ENCODE data around the gene RAB9B. TPM values are rescaled to one million over a fixed set of nuclear protein-coding genes. Genes with fewer than 3 reads are reported as not detected.

RAB9B gene
- total and polyA plus RNA-seq, 2 donors from 2014 or later: 0.26 to 1.1 TPM

DNA sequence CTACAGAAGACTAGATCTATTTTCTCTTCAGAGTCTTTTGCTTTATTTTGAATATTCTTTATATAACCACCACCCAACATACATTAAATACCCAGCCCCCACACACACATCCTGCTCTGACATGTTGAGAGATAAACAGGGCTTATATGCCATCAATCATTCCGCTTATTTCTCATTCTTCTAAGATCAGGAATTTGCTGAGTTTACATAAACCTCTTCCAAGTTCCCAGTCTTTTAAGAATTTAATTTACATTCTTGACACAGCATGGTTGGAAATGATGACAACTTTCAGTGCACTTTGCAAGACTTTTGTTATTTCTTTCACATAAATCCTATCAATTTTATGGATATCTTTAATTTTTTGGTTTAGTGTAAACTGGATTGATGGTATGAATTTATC lies 17.5 kb upstream of the RAB9B start:
- no peak overlapping the region for H3K9ac ChIP-seq (ENCODE audit: low read length in 3 of 3)
- TF ChIP-seq, protein P1, sequence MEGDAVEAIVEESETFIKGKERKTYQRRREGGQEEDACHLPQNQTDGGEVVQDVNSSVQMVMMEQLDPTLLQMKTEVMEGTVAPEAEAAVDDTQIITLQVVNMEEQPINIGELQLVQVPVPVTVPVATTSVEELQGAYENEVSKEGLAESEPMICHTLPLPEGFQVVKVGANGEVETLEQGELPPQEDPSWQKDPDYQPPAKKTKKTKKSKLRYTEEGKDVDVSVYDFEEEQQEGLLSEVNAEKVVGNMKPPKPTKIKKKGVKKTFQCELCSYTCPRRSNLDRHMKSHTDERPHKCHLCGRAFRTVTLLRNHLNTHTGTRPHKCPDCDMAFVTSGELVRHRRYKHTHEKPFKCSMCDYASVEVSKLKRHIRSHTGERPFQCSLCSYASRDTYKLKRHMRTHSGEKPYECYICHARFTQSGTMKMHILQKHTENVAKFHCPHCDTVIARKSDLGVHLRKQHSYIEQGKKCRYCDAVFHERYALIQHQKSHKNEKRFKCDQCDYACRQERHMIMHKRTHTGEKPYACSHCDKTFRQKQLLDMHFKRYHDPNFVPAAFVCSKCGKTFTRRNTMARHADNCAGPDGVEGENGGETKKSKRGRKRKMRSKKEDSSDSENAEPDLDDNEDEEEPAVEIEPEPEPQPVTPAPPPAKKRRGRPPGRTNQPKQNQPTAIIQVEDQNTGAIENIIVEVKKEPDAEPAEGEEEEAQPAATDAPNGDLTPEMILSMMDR (IDR thresholded peaks at IDR 0.05; ENCODE audit: borderline replicate concordance, extremely low read depth, insufficient read depth): no peak
- H3K27ac ChIP-seq (ENCODE audit: low read depth in 2 of 2, low read length in 2 of 2): no peak overlapping the region
- no peaks in the 10 kb centered on the region for H3K27me3 ChIP-seq (ENCODE audit: control insufficient read depth, insufficient read depth, low read length)
- FAIRE-seq: no peak
- DNase-seq: peak in 2 of 5 donors; percentile 5 to 19
- no peaks in the 10 kb centered on the region for H3K4me1 ChIP-seq (ENCODE audit: control insufficient read depth in 2 of 3, insufficient read depth in 2 of 3, low read depth in 1 of 3, low read length in 3 of 3)
- no peaks in the 10 kb centered on the region for H3K36me3 ChIP-seq (ENCODE audit: control insufficient read depth in 2 of 3, insufficient read depth in 3 of 3, low read length in 3 of 3)
- H3K4me3 ChIP-seq (ENCODE audit: low read length in 3 of 3): no peak overlapping the region
- H3K9me3 ChIP-seq (ENCODE audit: control insufficient read depth in 2 of 3, insufficient read depth in 1 of 3, low read length in 3 of 3): no peaks in the 10 kb centered on the region
- intact Hi-C loops (cut with DNase I): no loop called here

DNA sequence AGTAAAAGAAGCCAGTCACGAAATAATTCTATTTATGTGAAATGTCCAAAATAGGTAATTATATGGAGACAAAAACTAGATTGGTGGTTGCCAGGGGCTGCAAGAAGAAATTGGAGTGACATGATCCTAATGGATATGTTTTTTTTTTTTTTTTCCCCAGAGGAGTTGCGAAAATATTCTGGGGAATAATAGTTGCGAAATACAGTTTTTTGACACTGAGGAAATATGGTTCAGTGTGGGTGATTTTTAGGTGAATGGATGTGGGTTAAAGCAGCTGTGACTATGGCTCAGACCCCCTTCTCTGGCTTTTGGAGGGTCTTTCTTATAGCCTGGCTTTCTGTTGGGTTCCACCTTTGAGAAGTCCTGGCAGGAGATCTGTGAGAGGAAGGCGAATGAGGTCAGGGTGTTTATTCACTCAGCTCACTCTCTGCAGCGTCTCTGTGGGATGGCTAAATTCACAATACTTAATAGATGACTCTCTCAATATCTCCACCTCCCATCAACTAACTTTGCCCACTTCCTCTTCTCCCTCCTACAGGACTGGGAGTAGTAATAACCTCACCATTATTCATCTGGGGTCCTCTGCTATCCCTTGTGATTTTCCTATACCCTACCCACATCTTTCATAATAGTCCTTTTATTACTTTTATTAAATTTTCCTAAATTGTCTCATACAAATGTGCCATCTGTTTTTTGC lies 15.3 kb upstream of the RAB9B start:
- H3K9ac ChIP-seq (ENCODE audit: low read length in 3 of 3): no peak overlapping the region
- no peaks in the 10 kb centered on the region for H3K27me3 ChIP-seq (ENCODE audit: control insufficient read depth, insufficient read depth, low read length)
- H3K36me3 ChIP-seq (ENCODE audit: control insufficient read depth in 2 of 3, insufficient read depth in 3 of 3, low read length in 3 of 3): no peaks in the 10 kb centered on the region
- no peak overlapping the region for H3K27ac ChIP-seq (ENCODE audit: low read depth in 2 of 2, low read length in 2 of 2)
- no peak for FAIRE-seq
- DNase-seq: no peak
- intact Hi-C loops (cut with DNase I): no loop called here
- H3K4me1 ChIP-seq (ENCODE audit: control insufficient read depth in 2 of 3, insufficient read depth in 2 of 3, low read depth in 1 of 3, low read length in 3 of 3): no peaks in the 10 kb centered on the region
- no peak overlapping the region for H3K4me3 ChIP-seq (ENCODE audit: low read length in 3 of 3)
- TF ChIP-seq, protein P1 (IDR thresholded peaks at IDR 0.05; ENCODE audit: borderline replicate concordance, extremely low read depth, insufficient read depth): no peak
- H3K9me3 ChIP-seq (ENCODE audit: control insufficient read depth in 2 of 3, insufficient read depth in 1 of 3, low read length in 3 of 3): no peaks in the 10 kb centered on the region

DNA sequence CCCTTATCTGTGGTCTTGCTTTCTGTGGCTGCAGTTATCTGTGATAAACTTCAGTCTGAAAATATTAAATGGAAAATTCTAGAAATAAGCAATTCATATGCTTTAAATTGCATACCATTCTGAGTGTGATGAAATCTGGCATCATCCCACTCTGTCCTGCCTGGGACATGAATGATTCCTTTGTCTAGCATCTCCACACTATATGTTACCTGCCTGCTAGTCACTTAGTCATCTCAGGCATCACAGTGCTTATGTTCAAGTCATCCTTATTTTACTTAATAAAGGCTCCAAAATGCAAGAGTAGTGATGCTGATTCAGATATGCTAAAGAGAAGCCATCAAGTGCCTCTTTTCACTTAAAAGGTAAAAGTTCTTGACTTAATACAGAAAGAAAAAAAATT lies 14.3 kb upstream of the RAB9B start:
- no peaks in the 10 kb centered on the region for H3K36me3 ChIP-seq (ENCODE audit: control insufficient read depth in 2 of 3, insufficient read depth in 3 of 3, low read length in 3 of 3)
- no peak for DNase-seq
- no peak overlapping the region for H3K27ac ChIP-seq (ENCODE audit: low read depth in 2 of 2, low read length in 2 of 2)
- H3K4me1 ChIP-seq (ENCODE audit: control insufficient read depth in 2 of 3, insufficient read depth in 2 of 3, low read depth in 1 of 3, low read length in 3 of 3): no peaks in the 10 kb centered on the region
- H3K9me3 ChIP-seq (ENCODE audit: control insufficient read depth in 2 of 3, insufficient read depth in 1 of 3, low read length in 3 of 3): no peaks in the 10 kb centered on the region
- TF ChIP-seq, protein P1 (IDR thresholded peaks at IDR 0.05; ENCODE audit: borderline replicate concordance, extremely low read depth, insufficient read depth): no peak
- no peak overlapping the region for H3K9ac ChIP-seq (ENCODE audit: low read length in 3 of 3)
- intact Hi-C loops (cut with DNase I): no loop called here
- no peak overlapping the region for H3K4me3 ChIP-seq (ENCODE audit: low read length in 3 of 3)
- no peak for FAIRE-seq
- H3K27me3 ChIP-seq (ENCODE audit: control insufficient read depth, insufficient read depth, low read length): no peaks in the 10 kb centered on the region
